ENCODE measurements around the gene FAM180B. TPM values are rescaled to one million over a fixed set of nuclear protein-coding genes. Genes with fewer than 3 reads are reported as not detected.

FAM180B gene, protein sequence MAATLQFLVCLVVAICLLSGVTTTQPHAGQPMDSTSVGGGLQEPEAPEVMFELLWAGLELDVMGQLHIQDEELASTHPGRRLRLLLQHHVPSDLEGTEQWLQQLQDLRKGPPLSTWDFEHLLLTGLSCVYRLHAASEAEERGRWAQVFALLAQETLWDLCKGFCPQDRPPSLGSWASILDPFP
- 0.11 and 0.26 TPM in 2 replicates for total RNA-seq

DNA sequence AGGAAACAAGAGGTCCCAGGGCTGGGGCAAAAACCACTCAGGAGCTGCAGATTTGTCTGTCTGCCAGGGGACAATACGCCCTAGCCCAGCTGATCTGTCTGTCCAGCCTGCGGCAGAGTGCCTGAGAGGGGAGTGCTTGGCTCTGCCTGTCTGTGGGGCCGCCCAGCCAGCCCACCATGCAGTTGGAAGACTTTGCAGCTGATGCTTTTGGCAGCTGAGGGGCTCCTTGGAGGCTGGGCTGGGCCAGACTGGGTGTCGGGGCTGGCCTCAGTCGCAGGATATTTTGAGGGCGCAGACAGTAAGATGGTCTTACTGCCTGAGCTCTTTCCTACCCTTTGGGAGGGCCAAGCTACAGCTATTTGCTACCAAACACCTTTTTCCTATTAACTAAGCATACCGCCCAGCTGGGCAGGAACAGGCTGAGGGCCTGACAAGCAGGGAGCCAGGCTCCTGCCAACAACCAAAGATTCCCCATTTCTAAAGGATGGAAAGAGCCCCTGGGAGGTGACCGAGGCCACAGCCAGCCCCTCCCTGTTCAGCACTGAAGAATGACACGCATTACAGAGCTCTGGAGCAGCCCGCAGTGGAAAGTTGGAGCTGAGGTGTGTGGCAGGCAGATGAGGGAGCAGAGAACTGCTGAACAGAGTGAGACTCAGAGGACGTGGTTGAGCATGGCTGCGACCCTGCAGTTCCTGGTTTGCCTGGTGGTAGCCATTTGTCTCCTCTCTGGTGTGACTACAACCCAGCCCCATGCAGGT lies at the start of gene FAM180B:
TSS of gene FAM180B (plus strand) at position 581 of the 758 bp plus-strand sequence. CDS start at position 672, 91 bp downstream.

DNA sequence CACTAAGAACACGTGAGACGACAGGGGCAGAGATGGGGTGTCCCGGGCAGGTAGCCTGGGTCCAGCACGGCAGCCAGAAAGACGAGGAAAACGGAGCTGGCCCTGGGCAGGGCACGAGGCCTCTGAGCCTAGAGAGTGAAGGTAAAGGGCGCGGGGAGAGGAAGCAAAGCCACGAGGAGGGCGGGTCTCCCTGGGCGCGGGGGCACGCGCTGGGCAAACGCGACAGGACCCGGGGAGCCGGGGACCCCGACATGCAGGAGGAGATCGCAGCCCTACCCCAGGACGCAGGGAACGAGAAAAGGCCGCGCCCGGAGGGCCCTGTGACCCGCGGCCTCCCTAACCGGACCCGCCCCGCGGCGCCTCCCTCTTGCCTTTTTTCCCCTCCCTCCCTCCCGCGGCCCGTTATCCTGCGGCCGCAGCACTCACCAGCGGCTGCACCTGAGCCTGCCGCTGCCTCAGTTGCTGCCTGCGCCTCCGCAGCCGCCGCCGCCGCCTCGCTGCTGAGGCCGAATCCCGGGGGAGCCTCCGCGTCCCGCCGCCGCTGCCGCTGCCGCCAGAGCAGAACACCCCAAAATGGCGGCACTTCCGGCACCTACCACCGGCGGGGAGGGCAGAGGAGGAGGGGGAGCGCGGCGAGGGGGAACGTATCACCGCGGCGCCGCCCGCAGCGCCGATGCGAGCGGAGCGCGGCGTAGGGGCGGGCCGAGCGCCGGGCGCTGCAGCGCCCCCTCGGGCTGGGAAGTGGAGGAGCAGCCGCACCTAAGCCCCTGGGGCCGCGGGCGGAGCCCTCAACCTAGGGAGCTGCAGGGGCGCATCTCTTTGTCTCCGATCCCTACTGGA lies 33.7 kb upstream of the FAM180B start, which contains the start of gene CELF1:
TSS of gene CELF1 (minus strand) at position 567 of the 840 bp plus-strand sequence. CDS start 53,609 bp downstream, outside the sequence.

DNA sequence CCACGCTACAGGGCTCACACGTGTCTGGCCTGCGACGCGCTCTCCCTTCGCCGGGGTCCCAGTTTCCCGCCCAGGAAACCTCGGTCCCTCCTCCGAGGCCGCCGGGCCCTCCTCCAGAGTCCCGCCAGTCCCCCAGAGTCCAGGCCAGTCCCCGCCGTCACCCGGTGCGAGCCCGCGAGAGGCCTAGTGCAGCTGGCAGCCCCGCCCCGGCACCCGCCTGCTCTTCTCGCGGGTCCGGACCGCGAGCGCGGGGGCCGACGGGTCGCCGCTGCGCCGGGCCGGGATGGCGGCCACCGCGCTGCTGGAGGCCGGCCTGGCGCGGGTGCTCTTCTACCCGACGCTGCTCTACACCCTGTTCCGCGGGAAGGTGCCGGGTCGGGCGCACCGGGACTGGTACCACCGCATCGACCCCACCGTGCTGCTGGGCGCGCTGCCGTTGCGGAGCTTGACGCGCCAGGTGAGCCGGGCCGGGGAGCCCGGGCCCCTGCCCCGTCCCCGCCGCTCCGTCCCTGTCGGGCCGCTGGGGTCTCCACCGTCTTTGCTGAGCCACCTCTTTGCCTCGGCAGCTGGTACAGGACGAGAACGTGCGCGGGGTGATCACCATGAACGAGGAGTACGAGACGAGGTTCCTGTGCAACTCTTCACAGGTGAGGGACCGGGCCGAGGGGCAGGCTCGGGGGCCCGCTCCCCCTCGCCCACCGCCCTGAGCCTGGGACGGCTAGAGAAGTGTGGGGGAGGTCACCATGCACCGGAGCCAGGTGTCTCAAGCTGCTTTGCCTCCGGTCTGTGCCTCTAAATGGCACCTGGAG lies 20.9 kb upstream of the FAM180B start, which contains the start of gene PTPMT1:
TSS of gene PTPMT1 (plus strand) at position 260 of the 809 bp plus-strand sequence. CDS start at position 284, 24 bp downstream.

DNA sequence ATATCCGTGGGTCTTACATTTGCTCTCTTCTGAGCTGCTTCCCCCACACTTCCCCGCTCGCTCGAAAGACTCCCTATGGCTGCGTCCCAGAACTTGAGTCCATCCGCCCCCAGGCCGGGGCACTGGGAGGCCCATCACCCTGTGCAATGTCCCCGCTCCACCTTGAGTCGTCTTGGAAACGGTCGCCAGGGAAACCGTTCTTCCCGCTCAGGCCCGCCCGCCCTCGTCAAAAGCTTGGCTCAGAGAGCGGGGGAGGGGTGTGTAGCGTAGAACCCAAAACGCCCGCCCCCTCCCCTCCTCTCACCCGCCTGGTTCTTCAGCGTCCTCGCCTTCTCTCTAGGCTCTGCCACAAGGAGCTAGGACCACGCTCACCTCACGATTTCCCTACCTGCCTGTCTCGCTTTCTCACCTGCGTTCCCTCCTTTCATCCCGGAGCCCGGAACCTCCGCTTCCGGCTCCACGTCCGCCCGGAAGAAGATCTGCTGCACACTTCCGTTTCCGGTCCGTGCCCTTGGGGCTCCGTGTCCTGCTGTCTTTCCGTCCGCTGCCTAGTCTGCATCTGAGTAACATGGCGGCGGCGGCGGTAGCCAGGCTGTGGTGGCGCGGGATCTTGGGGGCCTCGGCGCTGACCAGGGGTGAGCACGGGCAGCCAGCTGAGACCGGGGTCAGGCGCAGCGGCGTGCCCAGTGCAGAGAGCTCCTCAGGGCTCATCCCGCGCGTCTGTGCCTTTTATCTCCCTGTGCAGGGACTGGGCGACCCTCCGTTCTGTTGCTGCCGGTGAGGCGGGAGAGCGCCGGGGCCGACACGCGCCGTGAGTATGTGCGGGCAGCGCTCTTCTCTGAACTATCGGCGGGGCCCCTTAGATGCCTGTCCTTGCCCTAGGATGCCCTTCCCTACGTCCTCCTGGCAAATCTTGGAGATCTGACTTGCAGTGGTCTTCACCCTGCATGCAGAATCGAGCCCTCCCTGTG lies 7.7 kb upstream of the FAM180B start, which contains the start of the genes KBTBD4 and NDUFS3:
TSS of gene KBTBD4 (minus strand) at position 447 of the 971 bp plus-strand sequence. CDS start at position 428, 19 bp downstream.
TSS of gene NDUFS3 (plus strand) at position 551 of the 971 bp plus-strand sequence. CDS start at position 569, 18 bp downstream.

DNA sequence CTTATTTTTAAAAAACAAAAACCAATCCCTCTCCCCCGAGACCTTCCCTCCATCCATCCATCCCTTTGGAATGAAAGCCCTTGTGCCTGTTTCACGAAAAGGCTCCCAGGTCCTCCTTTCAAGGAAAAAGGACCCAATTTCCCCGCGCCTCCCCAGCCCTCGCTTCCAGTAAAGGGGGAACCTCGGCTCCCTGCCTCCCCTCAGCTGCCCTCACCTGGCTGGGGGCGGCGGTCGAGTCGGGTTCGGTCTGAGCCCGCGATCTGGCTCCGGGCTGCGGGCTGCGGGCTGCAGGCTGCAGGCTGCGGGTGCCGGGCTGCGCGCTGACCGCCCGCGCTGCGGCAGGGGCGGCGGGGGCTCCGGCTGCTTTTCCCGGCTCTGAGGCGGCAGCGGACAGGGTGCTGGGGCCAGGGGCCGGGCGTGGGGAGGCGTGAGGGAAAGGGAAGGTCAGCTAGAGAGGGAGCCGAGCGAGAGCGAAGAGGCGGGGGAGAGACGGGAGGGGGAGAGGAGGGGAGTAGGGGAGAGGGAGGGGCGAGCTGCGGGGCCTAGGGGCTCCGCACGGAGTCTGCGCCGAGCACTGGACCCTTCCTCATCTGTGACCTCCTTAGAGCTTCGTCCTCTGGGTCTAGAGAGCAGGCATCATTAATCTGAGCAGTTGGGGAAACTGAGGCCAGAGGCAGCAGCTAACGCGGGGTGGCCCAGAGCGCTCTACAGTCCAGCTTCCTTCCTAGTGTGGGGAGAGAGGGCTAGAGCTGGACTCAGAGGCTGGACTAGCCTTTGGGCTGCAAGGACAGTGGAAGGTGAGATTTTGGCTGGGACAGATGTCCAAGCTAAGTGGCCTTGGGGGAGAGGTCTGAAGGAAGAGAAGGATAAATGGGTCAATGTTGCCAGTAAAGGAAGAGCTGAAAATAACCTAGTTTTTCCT lies 7.7 kb downstream of the FAM180B start, which contains the start of gene C1QTNF4:
TSS of gene C1QTNF4 (minus strand) at position 478 of the 922 bp plus-strand sequence. CDS start 3,601 bp downstream, outside the sequence.

Small RNA genes within 50 kb of the gene (small RNA-seq; reads per million reads assigned to genes)
- gene RN7SL652P (not detected), gene RNU5E-10P (not detected)

Other genes starting within 250 kb of the FAM180B start
- not detected in 2 replicates for gene MYBPC3, start 234.0 kb upstream of the FAM180B start, total RNA-seq
- gene SPI1, start 208.1 kb upstream of the FAM180B start, total RNA-seq, result not detected in 2 replicates
- 69.6 and 83.8 TPM in 2 replicates for gene SLC39A13, start 178.1 kb upstream of the FAM180B start, total RNA-seq
- 146 and 156 TPM in 2 replicates for gene PSMC3, start 160.2 kb upstream of the FAM180B start, total RNA-seq
- gene RAPSN, start 137.5 kb upstream of the FAM180B start, total RNA-seq, result 0.11 TPM in 1 of 2 replicates, not detected in the other
- gene CELF1, start 33.5 kb upstream of the FAM180B start, total RNA-seq, result 78.7 and 98.0 TPM in 2 replicates
- gene PTPMT1, start 21.1 kb upstream of the FAM180B start, total RNA-seq, result 46.7 and 47.8 TPM in 2 replicates
- 28.7 and 33.5 TPM in 2 replicates for gene KBTBD4, start 7.7 kb upstream of the FAM180B start, total RNA-seq
- gene NDUFS3, start 7.6 kb upstream of the FAM180B start, total RNA-seq, result 57.8 and 60.0 TPM in 2 replicates
- 0.22 and 0.26 TPM in 2 replicates for gene C1QTNF4, start 7.7 kb downstream of the FAM180B start, total RNA-seq
- 82.2 and 87.4 TPM in 2 replicates for gene MTCH2, start 55.9 kb downstream of the FAM180B start, total RNA-seq
- 0.78 and 0.97 TPM in 2 replicates for gene AGBL2, start 128.7 kb downstream of the FAM180B start, total RNA-seq
- gene FNBP4, start 180.7 kb downstream of the FAM180B start, total RNA-seq, result 86.0 and 131 TPM in 2 replicates